HS-27A (cell line): ENCODE data around the gene PIGN.
A peak's percentile ranks its signal among the peaks of the same experiment; 100 is the strongest.
"Not testable (repeated sequence)": the region's sequence is repeated elsewhere in the genome, so short reads cannot be mapped to it uniquely, and the experiment has no call there.

ENCODE experiments used
- DNase-seq: peaks from one replicate; pipeline ENCODE4 v3.0.0-alpha.2; 2012; ENCODE audit warnings: low read depth, missing footprints

Gene PIGN

DNA sequence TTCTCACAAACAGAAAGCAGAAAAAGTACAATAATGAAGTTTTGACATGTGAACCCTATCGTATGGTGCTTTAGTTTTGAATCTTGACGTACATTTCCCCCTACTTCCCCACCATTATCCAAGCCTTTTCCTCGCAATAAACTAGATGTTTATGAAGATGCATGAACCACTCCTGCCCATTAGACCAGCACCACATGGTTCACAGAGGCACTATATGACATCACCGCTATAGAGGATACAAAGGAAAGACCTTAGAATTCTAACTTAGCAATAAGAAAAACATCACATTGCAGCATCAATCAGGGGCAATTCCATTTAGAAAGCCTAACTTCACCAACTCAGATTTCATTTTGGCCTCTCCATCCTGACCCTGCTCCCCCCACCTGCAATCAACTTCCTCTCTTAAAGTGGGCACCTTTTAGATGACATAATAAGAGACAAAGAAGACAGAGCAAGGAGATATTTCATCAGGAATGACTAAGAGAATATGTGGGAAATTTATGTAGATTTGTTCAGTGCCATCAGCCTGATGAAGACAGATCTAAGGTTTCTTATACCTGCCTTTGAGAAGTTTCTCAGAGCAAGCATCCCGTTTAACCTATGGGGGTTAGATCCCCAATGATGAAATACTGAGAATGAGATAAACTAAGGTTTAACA, 124.9 kb downstream of the PIGN start:
- DNase-seq, result no peak

DNA sequence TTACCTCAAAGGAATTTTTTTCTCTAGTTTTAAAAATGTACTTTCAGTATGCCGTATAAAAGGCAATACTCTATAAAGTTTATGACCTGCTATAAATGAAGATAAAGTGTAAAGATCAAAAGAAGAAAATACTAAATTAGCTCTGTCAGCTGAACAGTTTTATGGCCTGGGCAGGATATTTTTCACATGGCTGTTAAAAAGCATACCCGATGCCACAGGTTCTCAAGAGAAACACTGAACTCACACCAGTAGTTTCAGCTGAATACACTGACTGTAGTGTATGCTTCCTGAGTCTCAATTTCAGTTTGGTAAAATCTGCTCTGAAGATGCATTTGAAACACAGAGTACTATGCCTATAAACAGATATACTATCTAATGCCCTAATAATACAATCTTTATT, 126.0 kb downstream of the PIGN start:
- no peak for DNase-seq

DNA sequence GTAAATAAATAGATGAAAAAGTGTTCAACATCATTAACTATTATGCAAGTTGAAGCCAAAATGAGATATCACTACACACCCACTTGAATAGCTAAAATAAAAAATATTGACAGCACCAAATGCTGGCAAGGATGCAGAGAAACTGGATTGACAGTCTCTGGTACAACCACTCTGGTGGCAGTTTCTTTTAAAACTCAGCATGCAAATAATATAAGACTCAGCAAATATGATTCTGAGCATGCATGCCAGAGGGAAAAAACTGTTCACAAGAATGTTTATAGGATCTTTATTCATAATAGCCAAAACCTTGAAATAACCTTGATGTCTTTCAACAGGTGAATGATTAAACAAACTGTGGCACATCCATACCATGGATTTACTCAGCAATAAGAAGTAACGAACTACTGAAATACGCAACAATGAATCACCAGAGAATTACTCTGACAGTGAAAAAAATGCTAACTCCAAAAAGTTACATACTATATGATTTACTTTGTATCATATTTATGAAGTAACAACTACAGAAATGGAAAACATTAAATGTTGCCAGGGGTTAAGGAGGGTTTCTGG, 131.8 kb downstream of the PIGN start:
- DNase-seq, result no peak

GRCh38 chr18:62048279-62048678, 138.6 kb downstream of the PIGN start:
- no peak for DNase-seq

DNA sequence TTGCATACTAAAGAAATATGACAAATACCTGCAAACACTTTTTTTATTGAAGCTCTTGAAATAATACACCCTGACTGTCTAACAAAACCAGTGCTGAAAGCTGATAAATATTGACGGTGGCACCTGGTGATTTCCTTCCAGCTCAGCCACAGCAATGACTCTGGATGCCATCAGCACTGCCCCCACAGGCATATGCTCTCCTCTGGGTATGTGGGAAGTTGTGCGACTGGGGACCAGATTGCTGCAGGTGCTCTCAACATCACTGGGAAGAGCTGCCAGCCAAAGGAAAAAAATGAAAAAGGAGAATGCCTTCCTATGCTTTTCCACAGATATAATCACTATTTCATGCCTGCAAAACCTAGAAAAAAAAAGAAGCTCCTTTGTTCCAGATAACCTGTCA, 141.5 kb downstream of the PIGN start:
- DNase-seq, result no peak

GRCh38 chr18:62044490-62045000, 142.3 kb downstream of the PIGN start:
- DNase-seq, result no peak

DNA sequence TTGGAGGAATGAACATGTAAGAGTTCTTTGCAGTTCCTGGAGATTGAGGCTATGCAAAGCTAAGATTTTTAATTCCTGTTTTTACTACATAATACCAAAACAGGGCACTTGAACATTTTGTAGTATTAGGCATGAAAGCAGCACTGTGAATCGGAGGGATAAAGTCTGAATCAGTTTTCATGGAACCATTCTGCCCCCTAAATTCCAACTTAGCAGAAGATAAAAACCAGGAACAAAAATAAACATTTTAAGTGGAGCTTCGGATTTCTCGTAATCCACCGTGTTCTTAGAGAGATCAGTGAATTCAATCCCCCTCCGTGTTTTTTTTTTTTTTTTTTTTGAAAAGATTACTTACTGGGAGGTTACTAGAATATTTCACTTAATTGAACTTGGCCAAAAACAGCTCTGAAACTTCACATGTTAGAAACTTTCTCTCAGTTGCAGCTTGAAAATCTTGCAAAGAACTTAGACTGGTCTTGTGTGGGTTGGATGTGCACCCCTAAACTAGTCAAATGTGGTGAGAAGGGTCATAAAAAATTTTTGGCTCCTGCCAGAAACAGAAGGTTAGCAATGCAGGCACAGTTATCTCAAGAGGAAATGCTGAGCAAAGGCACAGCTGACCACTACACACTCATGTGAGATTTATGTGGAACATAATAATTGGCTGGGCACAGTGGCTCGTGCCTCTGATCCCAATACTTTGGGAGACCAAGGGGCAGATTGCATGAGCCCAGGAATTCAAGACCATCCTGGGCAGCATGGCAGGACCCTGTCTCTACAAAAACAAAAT, 148.7 kb downstream of the PIGN start:
- DNase-seq, result no peak

DNA sequence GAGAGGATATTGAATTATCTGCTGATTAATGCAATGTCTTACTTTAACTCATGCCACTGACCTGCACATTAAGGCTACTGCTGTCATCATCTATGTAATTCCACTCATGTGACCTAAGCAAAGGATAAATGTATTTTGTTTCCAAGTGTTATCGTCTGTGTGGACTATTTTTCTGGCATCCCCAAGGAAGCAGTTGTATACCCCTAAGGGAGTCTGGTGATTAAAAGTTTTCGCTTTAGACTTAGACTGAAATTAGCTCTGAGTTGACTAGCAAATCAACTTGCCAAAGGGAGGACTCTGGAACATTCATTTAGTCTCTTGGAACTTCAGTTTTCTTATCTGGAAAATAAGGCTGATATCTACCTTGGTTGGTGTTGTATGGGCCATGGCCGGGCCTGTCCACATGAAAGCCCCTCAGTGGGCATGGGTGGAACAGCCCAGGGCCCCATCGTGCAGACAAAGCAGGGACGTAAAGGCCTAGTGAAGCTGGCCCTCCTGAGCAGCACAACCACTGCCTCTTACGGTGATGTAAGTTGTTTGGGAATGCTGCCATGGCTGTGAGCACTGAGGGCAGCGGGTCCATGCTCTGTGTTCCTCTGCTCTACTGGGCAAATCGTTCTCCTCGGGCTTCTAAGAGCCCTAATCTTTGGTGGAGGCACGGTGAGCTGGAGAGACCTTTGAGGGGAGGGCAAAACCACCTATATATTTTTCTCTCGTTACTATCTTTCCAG, 149.7 kb downstream of the PIGN start:
- DNase-seq, result no peak

- not testable (repeated sequence) for DNase-seq
Observed at GRCh38 chr18:62034286-62034685, 152.6 kb downstream of the PIGN start.

- DNase-seq, result no peak
Observed at GRCh38 chr18:62033756-62034155, 153.1 kb downstream of the PIGN start.

- DNase-seq, result no peak
Observed at GRCh38 chr18:62033207-62033606, 153.6 kb downstream of the PIGN start.

DNA sequence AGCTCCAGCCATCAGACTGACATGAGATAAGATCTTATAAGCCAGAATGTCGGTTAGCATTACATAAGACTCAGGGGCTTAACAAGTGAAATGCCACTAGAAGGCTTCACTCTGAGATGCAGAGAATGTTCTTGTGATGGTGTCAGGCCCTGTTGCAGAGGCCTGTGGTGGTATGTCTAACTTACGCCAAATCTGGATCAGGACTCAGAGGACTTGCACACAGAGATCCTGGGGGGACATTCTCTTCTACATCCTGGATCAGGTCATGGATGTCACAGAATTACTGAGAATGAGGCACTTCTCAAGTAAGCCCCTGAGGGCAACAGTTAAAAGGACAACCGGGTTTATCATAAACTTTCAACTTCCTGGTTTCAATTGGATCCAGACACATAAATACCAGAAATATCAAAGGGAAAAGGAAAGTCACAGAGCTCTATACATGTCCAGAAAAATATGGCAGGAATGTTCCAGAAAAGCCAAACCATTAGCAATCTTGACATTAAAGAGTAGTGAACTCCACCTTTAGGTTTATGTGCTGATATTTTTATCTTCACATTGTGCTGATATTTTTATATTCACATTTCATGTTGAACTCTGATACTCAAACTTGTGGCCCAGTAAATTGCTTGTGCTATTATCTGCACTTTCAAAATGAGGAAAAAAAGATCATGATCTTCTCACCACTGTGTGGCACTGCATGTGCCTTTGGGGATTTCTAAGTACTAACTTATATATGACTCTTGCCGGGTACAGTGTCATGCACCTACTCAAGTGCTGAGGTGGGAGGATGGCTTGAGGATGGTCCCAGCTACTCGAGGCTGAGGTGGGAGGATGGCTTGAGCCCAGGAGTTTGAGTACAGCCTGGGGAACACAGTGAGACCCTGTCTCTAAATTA, 156.5 kb downstream of the PIGN start:
- DNase-seq, result no peak

GRCh38 chr18:62028715-62029114, 158.1 kb downstream of the PIGN start:
- DNase-seq, result no peak

- no peak for DNase-seq
Observed at GRCh38 chr18:62027914-62028520, 158.8 kb downstream of the PIGN start.

DNA sequence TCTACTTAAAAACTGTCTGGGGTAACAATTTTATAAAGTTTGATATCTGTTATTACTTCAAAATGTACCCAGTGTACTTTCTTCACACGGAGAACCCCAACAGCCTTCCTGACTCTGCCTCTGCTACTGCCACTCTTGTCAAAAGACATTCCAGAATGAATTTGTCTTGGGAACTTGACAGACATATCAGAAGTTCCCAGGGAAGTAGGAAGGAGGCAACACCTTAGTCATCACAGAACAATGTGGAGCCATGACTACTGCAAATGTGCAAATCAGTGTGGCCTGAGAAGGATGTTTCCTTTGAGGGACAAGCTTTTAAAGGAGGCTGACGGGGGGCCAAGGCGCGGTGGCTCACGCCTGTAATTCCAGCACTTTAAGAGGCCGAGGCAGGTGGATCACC, 160.3 kb downstream of the PIGN start:
- peak; percentile 7 for DNase-seq

GRCh38 chr18:62024983-62025382, 161.9 kb downstream of the PIGN start:
- DNase-seq, result no peak

GRCh38 chr18:62023536-62023935, 163.3 kb downstream of the PIGN start:
- DNase-seq, result no peak

- no peak for DNase-seq
Observed at GRCh38 chr18:62018759-62019041, 168.2 kb downstream of the PIGN start.

DNA sequence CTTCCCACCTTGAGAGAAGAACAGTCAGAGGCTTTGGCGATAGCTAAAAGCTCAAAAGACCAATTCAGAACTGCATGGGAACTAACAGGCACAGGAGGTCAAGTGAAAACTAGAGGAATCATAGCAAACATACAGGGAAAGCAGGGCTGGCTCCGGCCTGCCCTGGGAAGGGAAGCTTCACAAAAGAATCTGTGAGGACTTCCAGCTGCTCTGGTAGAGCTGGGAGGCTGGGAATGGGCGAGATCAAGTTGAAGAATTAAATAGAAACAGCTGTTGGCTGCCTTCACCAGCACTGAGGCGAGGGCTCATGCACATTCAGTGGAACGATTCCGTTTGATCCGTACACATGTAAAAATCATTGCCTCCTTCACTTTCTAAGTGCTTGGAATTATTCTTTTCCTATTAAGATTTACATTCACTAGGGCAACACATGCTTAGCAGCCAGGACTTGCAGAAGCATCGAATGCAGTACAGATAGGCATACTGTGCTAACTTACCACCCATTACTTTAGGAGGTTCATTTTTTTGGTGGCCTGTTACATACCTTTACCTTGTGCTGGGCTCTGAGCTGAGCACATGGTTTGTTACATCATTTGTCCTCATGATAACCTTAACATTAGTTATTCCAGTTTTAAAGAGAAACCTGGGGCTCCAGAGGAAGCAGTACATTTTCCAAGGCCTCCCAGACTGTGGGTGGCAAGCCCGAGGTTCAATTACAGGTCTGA, 168.7 kb downstream of the PIGN start:
- no peak for DNase-seq

DNA sequence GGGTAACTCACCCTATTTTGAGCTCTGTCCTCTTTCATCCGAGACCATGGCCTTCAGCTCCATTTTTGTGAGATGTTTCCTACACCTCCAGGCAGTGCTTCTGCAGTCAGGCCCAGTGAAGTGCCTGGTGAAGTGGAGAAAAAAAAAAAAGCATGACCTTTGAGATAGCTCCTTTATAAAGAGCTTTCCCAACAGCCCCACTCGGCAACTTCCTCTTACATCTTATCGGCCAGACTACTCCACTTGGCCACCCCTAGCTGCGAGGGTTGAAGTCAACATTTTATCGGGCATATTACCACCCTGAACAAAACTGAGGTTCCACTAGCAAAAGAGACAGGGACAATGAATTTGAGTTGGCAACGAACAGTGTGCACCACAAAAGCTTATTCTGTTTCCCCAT, 169.2 kb downstream of the PIGN start:
- no peak for DNase-seq

GRCh38 chr18:62011416-62011815, 175.4 kb downstream of the PIGN start:
- no peak for DNase-seq
